Transverse colon (tissue), 4 donors: Measurements from ENCODE around the gene MGLL. TPM values are rescaled to one million over a fixed set of nuclear protein-coding genes. Genes with fewer than 3 reads are reported as not detected.

ENCODE experiments used
- DNase-seq: peaks from one replicate; pipeline ENCODE4 v3.0.0-alpha.2; 2019
- H3K27ac ChIP-seq, 4 donors: fragments of 200-600 bp; sonication (generic); 2 replicates each; pipeline ENCODE4 v1.5.1; 2016 to 2018; ENCODE audit warnings: inconsistent platforms in 4 of 4
- H3K27me3 ChIP-seq: fragments of 200-600 bp; sonication (generic); 2 replicates; pipeline ENCODE4 v1.5.1; 2017; ENCODE audit warnings: inconsistent platforms
- H3K36me3 ChIP-seq, 4 donors: fragments of 200-600 bp; sonication (generic); 2 replicates each; pipeline ENCODE4 v1.5.1; 2017 to 2019; ENCODE audit warnings: inconsistent platforms in 4 of 4
- H3K4me1 ChIP-seq, 4 donors: fragments of 200-600 bp; sonication (generic); 2 replicates each; pipeline ENCODE4 v1.5.1; 2017 to 2020; ENCODE audit warnings: inconsistent platforms in 4 of 4
- H3K4me3 ChIP-seq, 4 donors: fragments of 200-600 bp; sonication (generic); 1 replicate in 1 of 4; 2 replicates in 3 of 4; pipeline versions ENCODE4 v1.5.1 to v1.6.1; 2017 to 2019; ENCODE audit warnings: inconsistent platforms in 4 of 4
- H3K9me3 ChIP-seq, 2 donors: fragments of 200-600 bp; sonication (generic); 2 replicates each; pipeline ENCODE4 v1.5.1; 2017 to 2019; ENCODE audit warnings: inconsistent platforms in 2 of 2
- EP300 ChIP-seq: sonication (generic); formaldehyde crosslinking; IDR thresholded peaks from one replicate; pipeline ENCODE4 v1.6.1; 2017; ENCODE audit warnings: antibody characterized with exemption, low read depth
- POLR2A ChIP-seq: fragments of 450-650 bp; IDR thresholded peaks from one replicate; pipeline ENCODE4 v1.6.1; 2016; ENCODE audit warnings: antibody characterized with exemption, mild to moderate bottlenecking, moderate library complexity
- POLR2AphosphoS5 ChIP-seq, 3 donors: sonication (generic); formaldehyde crosslinking; IDR thresholded peaks; one replicate each; pipeline ENCODE4 v1.6.1; 2016; ENCODE audit warnings: antibody characterized with exemption in 3 of 3
- WGBS, 2 donors: methylation state at CpG; one replicate each; pipeline ENCODE4 v1.1.5; 2018; ENCODE audit warnings: low coverage in 1 of 2; 5-methylcytosine and 5-hydroxymethylcytosine counted together
- in situ Hi-C, 4 donors: fragments of 200-750 bp; cut with MboI; loops; one replicate each; pipeline versions ENCODE4 v1.15.0 to v1.15.1; 2017; ENCODE audit warnings: low sequenced_read_pairs in 3 of 4, low pct_ligation_motif_present in 1 of 4, low pct_unique_long_range_greater_than_20kb in 1 of 4
- intact Hi-C: fragments of 100-400 bp; cut with DNase I; formaldehyde crosslinking; loops from one replicate; pipeline ENCODE4 v1.15.1; 2023; ENCODE audit warnings: low total_unique reads
- total RNA-seq, 4 donors: library from RNA; depleted of rRNA; stranded (reverse); fragments of >200 nt; gene quantifications; one replicate each; pipeline ENCODE4 v1.1.0, GENCODE V29; 2016
- TF ChIP-seq, protein P1 (sequence below), 5 experiments: fragments of 200-600 bp in 3 of 5; fragments of 450-650 bp in 2 of 5; sonication (generic) in 3 of 5; IDR thresholded peaks; 1 replicate in 2 of 5; 2 replicates in 3 of 5; pipeline ENCODE4 v1.5.1; 2016 to 2017; ENCODE audit warnings: antibody characterized with exemption in 5 of 5, inconsistent platforms in 3 of 5, mild to moderate bottlenecking in 2 of 5, moderate library complexity in 1 of 5

Gene MGLL
- total RNA-seq, 4 donors from 2014 or later, result 150 to 329 (median 294) TPM

- in situ Hi-C loops (no loop called here), intact Hi-C loops (no loop called here)
- Histone ChIP-seq H3K9me3 (no peaks in the 10 kb centered on the region), H3K4me3 (no peak overlapping the region), H3K36me3 (no peaks in the 10 kb centered on the region), H3K4me1 (peaks cover 8 to 37% (median 17%) of the 10 kb centered on the region in 4 donors), H3K27ac (no peak overlapping the region), H3K27me3 (no peaks in the 10 kb centered on the region)
- no peak for DNase-seq
- TF ChIP-seq, protein P1, sequence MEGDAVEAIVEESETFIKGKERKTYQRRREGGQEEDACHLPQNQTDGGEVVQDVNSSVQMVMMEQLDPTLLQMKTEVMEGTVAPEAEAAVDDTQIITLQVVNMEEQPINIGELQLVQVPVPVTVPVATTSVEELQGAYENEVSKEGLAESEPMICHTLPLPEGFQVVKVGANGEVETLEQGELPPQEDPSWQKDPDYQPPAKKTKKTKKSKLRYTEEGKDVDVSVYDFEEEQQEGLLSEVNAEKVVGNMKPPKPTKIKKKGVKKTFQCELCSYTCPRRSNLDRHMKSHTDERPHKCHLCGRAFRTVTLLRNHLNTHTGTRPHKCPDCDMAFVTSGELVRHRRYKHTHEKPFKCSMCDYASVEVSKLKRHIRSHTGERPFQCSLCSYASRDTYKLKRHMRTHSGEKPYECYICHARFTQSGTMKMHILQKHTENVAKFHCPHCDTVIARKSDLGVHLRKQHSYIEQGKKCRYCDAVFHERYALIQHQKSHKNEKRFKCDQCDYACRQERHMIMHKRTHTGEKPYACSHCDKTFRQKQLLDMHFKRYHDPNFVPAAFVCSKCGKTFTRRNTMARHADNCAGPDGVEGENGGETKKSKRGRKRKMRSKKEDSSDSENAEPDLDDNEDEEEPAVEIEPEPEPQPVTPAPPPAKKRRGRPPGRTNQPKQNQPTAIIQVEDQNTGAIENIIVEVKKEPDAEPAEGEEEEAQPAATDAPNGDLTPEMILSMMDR (IDR thresholded peaks at IDR 0.05), result no peak
- no peak for TF ChIP-seq POLR2A
- TF ChIP-seq POLR2AphosphoS5 (IDR thresholded peaks at IDR 0.05), result no peak
- no peak for TF ChIP-seq EP300
- 94 to 95% methylated on average over 2 of the region's 2 CpGs for WGBS, 2 donors
Measured at GRCh38 chr3:127794972-127795371, 27.3 kb downstream of the MGLL start.

GRCh38 chr3:127794402-127794801, 27.9 kb downstream of the MGLL start:
- in situ Hi-C loops, result no loop called here
- intact Hi-C loops, result no loop called here

DNA sequence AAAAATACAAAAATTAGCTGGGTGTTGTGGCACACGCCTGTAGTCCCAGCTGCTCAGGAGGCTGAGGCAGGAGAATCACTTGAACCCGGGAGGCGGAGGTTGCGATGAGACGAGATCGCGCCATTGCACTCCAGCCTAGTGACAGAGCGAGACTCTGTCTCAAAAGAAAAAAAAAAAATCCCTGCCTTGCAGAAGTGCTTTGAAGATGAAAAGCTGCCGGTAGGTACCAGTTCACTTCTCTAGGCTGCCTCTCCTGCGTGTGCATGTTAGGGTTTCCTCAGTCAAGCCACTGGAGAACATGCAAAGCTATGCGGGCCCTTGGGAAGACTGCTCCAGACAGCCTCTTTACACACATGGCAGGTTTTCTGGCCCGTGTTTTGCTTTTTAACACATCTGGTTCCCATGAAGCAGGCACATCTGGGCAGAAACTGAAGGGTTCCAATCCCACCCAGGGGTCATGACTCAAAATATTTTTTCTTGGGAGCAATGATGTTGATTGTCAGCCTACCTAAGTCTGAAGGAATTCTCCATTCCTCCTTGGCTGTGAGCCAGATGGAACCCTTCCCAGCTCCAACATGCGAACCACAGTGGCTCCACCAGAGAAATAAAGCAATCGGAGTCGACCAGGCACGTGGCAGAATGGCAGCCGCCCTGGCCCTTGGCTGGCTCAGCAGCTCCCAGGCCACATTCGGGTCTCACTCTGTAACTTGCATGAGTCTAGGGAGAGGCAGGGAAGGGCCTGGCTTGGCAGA, 29.6 kb downstream of the MGLL start:
- WGBS, 2 donors, result 64 to 94% methylated on average over 10 to 18 of the region's 18 CpGs
- TF ChIP-seq EP300 (no peak), POLR2A (no peak), POLR2AphosphoS5 (IDR thresholded peaks at IDR 0.05) (peak in 1 of 3 donors; percentile 25)
- TF ChIP-seq, protein P1 (IDR thresholded peaks at IDR 0.05), result no peak
- H3K27ac ChIP-seq, result peak overlapping the region; percentile 74 to 87 (median 84)
- no peaks in the 10 kb centered on the region for H3K9me3 ChIP-seq
- intact Hi-C loops, result no loop called here
- H3K36me3 ChIP-seq, result no peaks in the 10 kb centered on the region
- H3K27me3 ChIP-seq, result no peaks in the 10 kb centered on the region
- no peak overlapping the region for H3K4me3 ChIP-seq
- peak; percentile 68 for DNase-seq
- H3K4me1 ChIP-seq, result peaks cover 12 to 51% (median 31%) of the 10 kb centered on the region in 4 donors
- in situ Hi-C loops, result no loop called here

More at GRCh38 chr3:127794402-127794801, 27.9 kb downstream of the MGLL start:
- H3K9me3 ChIP-seq, result no peaks in the 10 kb centered on the region
- 92 to 100% methylated on average over 2 of the region's 2 CpGs for WGBS, 2 donors
- no peak overlapping the region for H3K27ac ChIP-seq
- no peak for TF ChIP-seq EP300
- DNase-seq, result no peak
- H3K36me3 ChIP-seq, result no peaks in the 10 kb centered on the region
- peaks cover 8 to 38% (median 17%) of the 10 kb centered on the region in 4 donors for H3K4me1 ChIP-seq
- H3K4me3 ChIP-seq, result no peak overlapping the region
- no peaks in the 10 kb centered on the region for H3K27me3 ChIP-seq

DNA sequence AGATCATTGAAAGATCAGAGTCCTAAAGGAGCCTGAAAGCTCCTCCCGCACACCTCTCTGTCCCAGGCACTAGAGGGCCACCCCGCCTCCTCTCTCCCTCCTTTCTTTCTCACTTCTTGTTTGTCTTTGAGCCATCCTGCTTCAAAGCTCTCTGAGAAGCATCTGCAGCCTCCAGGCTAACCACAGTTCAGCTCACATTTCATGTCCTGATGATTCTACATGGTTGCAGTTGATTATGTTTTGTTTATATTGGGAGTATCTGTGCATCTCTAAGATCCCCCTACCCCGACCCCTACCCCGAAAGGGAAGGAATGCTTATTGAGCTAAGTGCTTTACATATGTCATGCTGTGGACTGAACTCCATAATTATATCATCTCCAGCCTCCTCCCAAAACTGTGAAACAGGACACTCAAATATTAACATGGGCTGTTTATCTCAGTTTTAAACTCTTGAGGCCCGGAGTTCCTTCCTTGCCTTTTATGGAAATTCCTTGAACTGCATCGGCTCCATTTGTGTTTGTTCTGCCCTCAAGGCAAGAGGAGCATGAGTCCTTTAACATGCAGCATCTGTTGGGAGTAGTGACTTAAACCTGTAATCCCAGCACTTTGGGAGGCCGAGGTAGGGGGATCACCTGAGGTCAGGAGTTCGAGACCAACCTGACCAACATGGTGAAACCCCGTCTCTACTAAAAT, 30.9 kb downstream of the MGLL start:
- intact Hi-C loops, result no loop called here
- TF ChIP-seq, protein P1 (IDR thresholded peaks at IDR 0.05), result peak; percentile 27 to 50 (median 28)
- no peak for TF ChIP-seq EP300
- peak overlapping the region; percentile 74 to 87 (median 84) for H3K27ac ChIP-seq
- in situ Hi-C loops, result no loop called here
- no peaks in the 10 kb centered on the region for H3K36me3 ChIP-seq
- H3K4me3 ChIP-seq, result no peak overlapping the region
- WGBS, 2 donors, result 31 to 49% methylated on average over 6 to 9 of the region's 9 CpGs
- peak; percentile 62 for DNase-seq
- no peaks in the 10 kb centered on the region for H3K9me3 ChIP-seq
- H3K27me3 ChIP-seq, result no peaks in the 10 kb centered on the region
- peaks cover 24 to 65% (median 44%) of the 10 kb centered on the region in 4 donors for H3K4me1 ChIP-seq
